GM23338 (cell line): Measurements from ENCODE around the gene IPPK. TPM values are rescaled to one million over a fixed set of nuclear protein-coding genes. Genes with fewer than 3 reads are reported as not detected.

Experiments used
- ATAC-seq: fragments of 200-7000 bp; cut with Tn5 transposase; 3 replicates; pipeline ENCODE4 v1.9.1; 2020
- DNase-seq: peaks from one replicate; pipeline ENCODE4 v3.0.0-alpha.2; 2015; ENCODE audit warnings: low spot score
- H2AFZ ChIP-seq: fragments of 200-600 bp; sonication (generic); 2 replicates; pipeline ENCODE4 v1.8.0; 2016; ENCODE audit warnings: antibody characterized with exemption, mild to moderate bottlenecking, moderate library complexity
- H3F3A ChIP-seq: fragments of 200-600 bp; sonication (generic); replicated peaks from 2 replicates; pipeline ENCODE4 v1.8.0; 2017; ENCODE audit warnings: antibody characterized with exemption, mixed run types, low read depth
- H3K27ac ChIP-seq: fragments of 200-600 bp; sonication (generic); 2 replicates; pipeline ENCODE4 v1.6.1; 2016; ENCODE audit warnings: low read depth
- H3K27me3 ChIP-seq: fragments of 200-600 bp; sonication (generic); 2 replicates; pipeline ENCODE4 v1.8.0; 2016; ENCODE audit warnings: mild to moderate bottlenecking, mixed run types, moderate library complexity; ENCODE audit not compliant: insufficient read depth
- H3K36me3 ChIP-seq: fragments of 200-600 bp; sonication (generic); 2 replicates; pipeline ENCODE4 v1.8.0; 2016; ENCODE audit warnings: mild to moderate bottlenecking; ENCODE audit not compliant: insufficient read depth
- H3K4me1 ChIP-seq: fragments of 200-600 bp; sonication (generic); 2 replicates; pipeline ENCODE4 v1.8.0; 2016; ENCODE audit warnings: mild to moderate bottlenecking, moderate library complexity; ENCODE audit not compliant: insufficient read depth
- H3K4me2 ChIP-seq: fragments of 200-600 bp; sonication (generic); 2 replicates; pipeline ENCODE4 v1.7.1; 2017; ENCODE audit warnings: mixed run types
- H3K4me3 ChIP-seq: fragments of 200-600 bp; sonication (generic); 2 replicates; pipeline ENCODE4 v1.6.1; 2016; ENCODE audit warnings: mixed run types
- H3K79me2 ChIP-seq: fragments of 200-600 bp; sonication (generic); replicated peaks from 2 replicates; pipeline ENCODE4 v1.8.0; 2017; ENCODE audit warnings: mild to moderate bottlenecking; ENCODE audit not compliant: insufficient read depth
- H3K9me2 ChIP-seq: fragments of 200-600 bp; sonication (generic); 2 replicates; pipeline ENCODE4 v1.8.0; 2017; ENCODE audit not compliant: insufficient read depth
- H4K20me1 ChIP-seq: fragments of 200-600 bp; sonication (generic); replicated peaks from 2 replicates; pipeline ENCODE4 v1.8.0; 2017; ENCODE audit warnings: mild to moderate bottlenecking; ENCODE audit not compliant: insufficient read depth
- H3K27ac Mint-ChIP-seq: 2 replicates; pipeline ENCODE4 v1.8.0; 2020; ENCODE audit warnings: inconsistent platforms, mild to moderate bottlenecking, moderate library complexity, mixed read lengths
- H3K27me3 Mint-ChIP-seq: 3 replicates; pipeline ENCODE4 v1.8.0; 2022; ENCODE audit warnings: low read depth, mild to moderate bottlenecking, moderate library complexity, mixed read lengths, inconsistent platforms; ENCODE audit not compliant: insufficient read depth, poor library complexity
- H3K36me3 Mint-ChIP-seq: 3 replicates; pipeline ENCODE4 v1.8.0; 2021; ENCODE audit warnings: low read depth, mild to moderate bottlenecking, inconsistent platforms, moderate library complexity, mixed read lengths
- H3K4me1 Mint-ChIP-seq: 3 replicates; pipeline ENCODE4 v1.8.0; 2020; ENCODE audit warnings: mild to moderate bottlenecking, inconsistent platforms, mixed read lengths
- H3K4me3 Mint-ChIP-seq: 3 replicates; pipeline ENCODE4 v1.8.0; 2021; ENCODE audit warnings: moderate library complexity, mild to moderate bottlenecking, inconsistent platforms, mixed read lengths
- H3K9me3 Mint-ChIP-seq: 3 replicates; pipeline ENCODE4 v1.8.0; 2020; ENCODE audit warnings: moderate library complexity, mild to moderate bottlenecking, inconsistent platforms, mixed read lengths
- CREB1 ChIP-seq: fragments of 250-450 bp; sonication (Bioruptor Pico); IDR thresholded peaks from 2 replicates; pipeline ENCODE4 v1.5.0; 2020; ENCODE audit warnings: low read depth, mild to moderate bottlenecking, moderate library complexity
- CTCF ChIP-seq, 2 experiments: fragments of 200-600 bp in 1 of 2; sonication (generic) in 1 of 2; conservative IDR thresholded peaks; 2 replicates each; pipeline versions ENCODE4 v1.5.1 to v1.6.1; 2016 to 2017; ENCODE audit warnings: antibody characterized with exemption in 2 of 2, low read depth in 2 of 2, mild to moderate bottlenecking in 2 of 2, moderate library complexity in 1 of 2
- ETS1 ChIP-seq: IDR thresholded peaks from 2 replicates; pipeline ENCODE4 v1.6.1; 2016; ENCODE audit warnings: antibody characterized with exemption
- EZH2 ChIP-seq: fragments of 200-600 bp; sonication (generic); IDR thresholded peaks from one replicate; pipeline ENCODE4 v1.8.0; 2017; ENCODE audit warnings: antibody characterized with exemption, mild to moderate bottlenecking, low read depth; ENCODE audit not compliant: unreplicated experiment
- EZH2phosphoT487 ChIP-seq: fragments of 200-600 bp; sonication (generic); IDR thresholded peaks from one replicate; pipeline ENCODE4 v1.8.1; 2018; ENCODE audit warnings: antibody characterized with exemption; ENCODE audit not compliant: unreplicated experiment
- JUNB ChIP-seq: IDR thresholded peaks from one replicate; pipeline ENCODE4 v1.6.1; 2016; ENCODE audit warnings: antibody characterized with exemption; ENCODE audit not compliant: unreplicated experiment
- NANOG ChIP-seq: IDR thresholded peaks from 2 replicates; pipeline ENCODE4 v1.6.1; 2016; ENCODE audit warnings: antibody characterized with exemption, borderline replicate concordance
- POLR2AphosphoS5 ChIP-seq: IDR thresholded peaks from 2 replicates; pipeline ENCODE4 v1.6.1; 2016; ENCODE audit warnings: antibody characterized with exemption, low read depth
- REST ChIP-seq: IDR thresholded peaks from one replicate; pipeline ENCODE4 v1.6.1; 2018; ENCODE audit warnings: antibody characterized with exemption; ENCODE audit not compliant: unreplicated experiment
- STAT1 ChIP-seq: IDR thresholded peaks from one replicate; pipeline ENCODE4 v1.6.1; 2016; ENCODE audit warnings: antibody characterized with exemption; ENCODE audit not compliant: unreplicated experiment
- ZNF114 ChIP-seq: fragments of 250-450 bp; sonication (Bioruptor Pico); IDR thresholded peaks from 2 replicates; pipeline ENCODE4 v1.5.0; 2020; ENCODE audit warnings: mild to moderate bottlenecking, moderate library complexity
- ZNF331 ChIP-seq: fragments of 250-450 bp; sonication (Bioruptor Pico); IDR thresholded peaks from 2 replicates; pipeline ENCODE4 v1.5.0; 2020; ENCODE audit warnings: low read depth, mild to moderate bottlenecking, moderate library complexity
- ZNF462 ChIP-seq: fragments of 250-450 bp; sonication (Bioruptor Pico); IDR thresholded peaks from 2 replicates; pipeline ENCODE4 v1.5.0; 2020; ENCODE audit warnings: mild to moderate bottlenecking, moderate library complexity
- polyA plus RNA-seq: library from polyadenylated mRNA; unstranded; fragments of >200 nt; fragmentation: Nextera tagmentation; extraction: Ambion mirVana; gene quantifications from 2 replicates; pipeline ENCODE4 v1.2.1, GENCODE V29; 2016
- total RNA-seq: library from RNA; depleted of rRNA; stranded (reverse); fragments of >200 nt; shearing (Covaris generic); gene quantifications from 2 replicates; pipeline ENCODE4 v1.2.3, GENCODE V29; 2014

IPPK gene
- total and polyA plus RNA-seq, 2 experiments from 2014 or later = 6.5 to 17.5 TPM

GRCh38 chr9:92679413-92680165 lies 9.7 kb upstream of the IPPK start:
- H3K36me3 Mint-ChIP-seq = no peaks in the 10 kb centered on the region
- Histone ChIP-seq H2AFZ (0 out of 2 replicates have a peak overlapping the region, but pooled peaks have one; percentile 8), H3K36me3 (no peaks in the 10 kb centered on the region), H3F3A (no peaks in the 10 kb centered on the region), H4K20me1 (no peaks in the 10 kb centered on the region), H3K4me2 (no peak overlapping the region), H3K4me1 (peaks cover 10% of the 10 kb centered on the region), H3K27me3 (no peaks in the 10 kb centered on the region), H3K9me2 (no peaks in the 10 kb centered on the region), H3K79me2 (no peaks in the 10 kb centered on the region), H3K4me3 (no peak overlapping the region), H3K27ac (peak overlapping the region; percentile 59; the same call in 1 of the 2 replicates)
- peak; percentile 86 for ATAC-seq
- peak; percentile 33 for DNase-seq
- no peak for TF ChIP-seq CREB1 (CRISPR knock-in tag)
- no peak for TF ChIP-seq NANOG
- no peak for TF ChIP-seq EZH2phosphoT487
- no peak for TF ChIP-seq CTCF (conservative IDR thresholded peaks at IDR 0.05; ENCODE audit: low read depth in 2 of 2)
- TF ChIP-seq ZNF331 (CRISPR knock-in tag) = no peak
- TF ChIP-seq ETS1 = no peak
- no peak for TF ChIP-seq ZNF114
- no peak for TF ChIP-seq STAT1
- TF ChIP-seq JUNB = no peak
- no peak for TF ChIP-seq EZH2
- no peak for TF ChIP-seq REST
- no peak for TF ChIP-seq POLR2AphosphoS5
- no peak for TF ChIP-seq ZNF462 (CRISPR knock-in tag)
- H3K4me3 Mint-ChIP-seq = no peak overlapping the region; the same call in 2 of the 3 replicates
- H3K4me1 Mint-ChIP-seq = peaks cover 15% of the 10 kb centered on the region
- peak overlapping the region; percentile 82 for H3K27ac Mint-ChIP-seq
- H3K9me3 Mint-ChIP-seq = no peaks in the 10 kb centered on the region
- peaks cover 7% of the 10 kb centered on the region for H3K27me3 Mint-ChIP-seq
